ENCODE measurements around the gene PHF13. TPM values are rescaled to one million over a fixed set of nuclear protein-coding genes. Genes with fewer than 3 reads are reported as not detected.

The PHF13 gene
- polyA plus RNA-seq, 1 donor (not counting 4 experiments of a cell fraction or from before 2014, with no cell fraction given) = 4.5 TPM

GRCh38 chr1:6600410-6601048 lies 13.0 kb upstream of the PHF13 start:
- Histone ChIP-seq H3K27ac (ENCODE audit: control insufficient read depth, insufficient read depth, low read length) (peak overlapping the region; percentile 100), H3K4me1 (ENCODE audit: control insufficient read depth, extremely low read depth, insufficient read depth, low read length) (peaks cover 50% of the 10 kb centered on the region), H3K9ac (ENCODE audit: control insufficient read depth, extremely low read depth, insufficient read depth, low read length) (peak overlapping the region; percentile 100), H3K4me2 (ENCODE audit: control insufficient read depth, extremely low read depth, insufficient read depth, low read depth, low read length) (peak overlapping the region; percentile 100), H3K4me3 (ENCODE audit: control insufficient read depth in 2 of 3, extremely low read depth in 1 of 3, insufficient read depth in 2 of 3, low read depth in 1 of 3, low read length in 3 of 3) (peak overlapping the region; percentile 97 to 100 (median 99)), H2AFZ (ENCODE audit: control insufficient read depth, low read length) (no peak overlapping the region), H3K27me3 (ENCODE audit: control insufficient read depth, extremely low read depth, insufficient read depth, low read length) (no peaks in the 10 kb centered on the region), H4K20me1 (ENCODE audit: control insufficient read depth, extremely low read depth, insufficient read depth, low read length) (peaks cover 47% of the 10 kb centered on the region), H3K9me1 (ENCODE audit: control insufficient read depth, extremely low read depth, insufficient read depth, low read length) (peaks cover 6% of the 10 kb centered on the region), H3K36me3 (ENCODE audit: control insufficient read depth in 2 of 2, extremely low read depth in 1 of 2, insufficient read depth in 2 of 2, low read length in 2 of 2) (peaks cover 27 to 41% of the 10 kb centered on the region in 2 experiments), H3K79me2 (ENCODE audit: control insufficient read depth, insufficient read depth, low read length) (peaks cover 69% of the 10 kb centered on the region), H3K9me3 (ENCODE audit: control insufficient read depth, low read depth, low read length) (no peaks in the 10 kb centered on the region)
- DNase-seq (ENCODE audit: low read depth, low spot score) = no peak
- TF ChIP-seq, protein P1, sequence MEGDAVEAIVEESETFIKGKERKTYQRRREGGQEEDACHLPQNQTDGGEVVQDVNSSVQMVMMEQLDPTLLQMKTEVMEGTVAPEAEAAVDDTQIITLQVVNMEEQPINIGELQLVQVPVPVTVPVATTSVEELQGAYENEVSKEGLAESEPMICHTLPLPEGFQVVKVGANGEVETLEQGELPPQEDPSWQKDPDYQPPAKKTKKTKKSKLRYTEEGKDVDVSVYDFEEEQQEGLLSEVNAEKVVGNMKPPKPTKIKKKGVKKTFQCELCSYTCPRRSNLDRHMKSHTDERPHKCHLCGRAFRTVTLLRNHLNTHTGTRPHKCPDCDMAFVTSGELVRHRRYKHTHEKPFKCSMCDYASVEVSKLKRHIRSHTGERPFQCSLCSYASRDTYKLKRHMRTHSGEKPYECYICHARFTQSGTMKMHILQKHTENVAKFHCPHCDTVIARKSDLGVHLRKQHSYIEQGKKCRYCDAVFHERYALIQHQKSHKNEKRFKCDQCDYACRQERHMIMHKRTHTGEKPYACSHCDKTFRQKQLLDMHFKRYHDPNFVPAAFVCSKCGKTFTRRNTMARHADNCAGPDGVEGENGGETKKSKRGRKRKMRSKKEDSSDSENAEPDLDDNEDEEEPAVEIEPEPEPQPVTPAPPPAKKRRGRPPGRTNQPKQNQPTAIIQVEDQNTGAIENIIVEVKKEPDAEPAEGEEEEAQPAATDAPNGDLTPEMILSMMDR (optimal IDR thresholded peaks at IDR 0.05 in 1 of 3, IDR thresholded peaks at IDR 0.05 in 1 of 3, conservative IDR thresholded peaks at IDR 0.05 in 1 of 3; ENCODE audit: extremely low read depth in 1 of 3, insufficient read depth in 2 of 3, low read length in 3 of 3) = no peak
- FAIRE-seq = no peak
- dilution Hi-C loops (cut with MboI; ENCODE audit: extremely low pct_ligation_motif_present, low sequenced_read_pairs) = no loop called here

DNA sequence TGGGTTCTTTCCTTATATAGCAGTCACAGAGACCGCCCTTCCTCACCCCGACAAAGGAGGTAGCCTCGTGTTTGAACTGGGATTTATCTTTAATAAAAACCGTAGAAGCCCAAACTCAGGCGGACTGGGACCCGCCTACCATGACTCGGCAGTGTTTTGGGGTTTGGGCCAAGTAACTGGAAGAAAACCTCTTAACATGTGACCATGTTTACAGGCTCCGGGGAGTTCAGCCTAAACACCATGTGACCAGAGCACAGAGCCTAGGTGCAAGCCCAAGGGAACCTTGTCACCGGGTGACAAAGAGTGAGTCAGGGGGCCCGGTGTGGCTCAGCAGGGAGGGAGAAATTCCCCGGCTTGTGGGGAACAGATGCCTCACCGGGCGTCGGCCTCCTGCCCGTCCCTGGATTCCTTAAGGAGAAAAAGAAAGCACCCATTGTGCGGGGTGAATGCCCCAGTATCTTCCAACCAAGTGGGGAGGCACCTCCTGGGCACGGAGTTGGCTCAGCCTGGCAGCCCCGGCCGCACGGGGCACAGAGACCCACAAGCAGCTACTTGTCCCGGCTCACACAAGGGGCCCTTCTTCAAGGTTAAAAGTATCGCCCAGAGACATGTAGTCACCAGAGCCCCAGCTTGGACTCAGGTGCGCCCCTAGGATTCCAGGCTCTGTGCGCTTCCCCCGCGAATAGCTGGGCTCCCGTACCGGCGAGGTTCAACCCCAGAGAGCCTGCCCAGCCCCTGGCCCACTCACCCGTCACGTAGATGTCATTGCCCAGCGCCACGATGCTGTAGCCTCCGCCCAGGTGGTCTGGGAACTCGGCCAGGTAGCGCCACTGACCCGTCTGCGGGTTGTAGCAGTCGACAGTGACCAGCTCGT lies 12.2 kb upstream of the PHF13 start:
- Histone ChIP-seq H3K9me3 (ENCODE audit: control insufficient read depth, low read depth, low read length) (no peaks in the 10 kb centered on the region), H3K79me2 (ENCODE audit: control insufficient read depth, insufficient read depth, low read length) (peaks cover 62% of the 10 kb centered on the region), H3K4me3 (ENCODE audit: control insufficient read depth in 2 of 3, extremely low read depth in 1 of 3, insufficient read depth in 2 of 3, low read depth in 1 of 3, low read length in 3 of 3) (peak overlapping the region; percentile 97 to 100 (median 99)), H3K36me3 (ENCODE audit: control insufficient read depth in 2 of 2, extremely low read depth in 1 of 2, insufficient read depth in 2 of 2, low read length in 2 of 2) (peaks cover 21 to 34% of the 10 kb centered on the region in 2 experiments), H3K4me1 (ENCODE audit: control insufficient read depth, extremely low read depth, insufficient read depth, low read length) (peaks cover 50% of the 10 kb centered on the region), H4K20me1 (ENCODE audit: control insufficient read depth, extremely low read depth, insufficient read depth, low read length) (peaks cover 39% of the 10 kb centered on the region), H3K27ac (ENCODE audit: control insufficient read depth, insufficient read depth, low read length) (peak overlapping the region; percentile 100), H3K9me1 (ENCODE audit: control insufficient read depth, extremely low read depth, insufficient read depth, low read length) (peaks cover 4% of the 10 kb centered on the region), H3K27me3 (ENCODE audit: control insufficient read depth, extremely low read depth, insufficient read depth, low read length) (no peaks in the 10 kb centered on the region), H2AFZ (ENCODE audit: control insufficient read depth, low read length) (no peak overlapping the region), H3K9ac (ENCODE audit: control insufficient read depth, extremely low read depth, insufficient read depth, low read length) (peak overlapping the region; percentile 100), H3K4me2 (ENCODE audit: control insufficient read depth, extremely low read depth, insufficient read depth, low read depth, low read length) (peak overlapping the region; percentile 100)
- DNase-seq (ENCODE audit: low read depth, low spot score) (peak; percentile 96), FAIRE-seq (peak; percentile 46)
- dilution Hi-C loops (cut with MboI; ENCODE audit: extremely low pct_ligation_motif_present, low sequenced_read_pairs) = no loop called here
- TF ChIP-seq, protein P1 (optimal IDR thresholded peaks at IDR 0.05 in 1 of 3, IDR thresholded peaks at IDR 0.05 in 1 of 3, conservative IDR thresholded peaks at IDR 0.05 in 1 of 3; ENCODE audit: extremely low read depth in 1 of 3, insufficient read depth in 2 of 3, low read length in 3 of 3) = no peak
- TF ChIP-seq EZH2 (IDR thresholded peaks at IDR 0.05; ENCODE audit: low read length) = no peak
